ENCODE measurements around the gene LRRC25. TPM values are rescaled to one million over a fixed set of nuclear protein-coding genes. Genes with fewer than 3 reads are reported as not detected.
"Not testable (repeated sequence)": the region's sequence is repeated elsewhere in the genome, so short reads cannot be mapped to it uniquely, and the experiment has no call there.

The LRRC25 gene
- total RNA-seq, 1 donor from 2014 or later, result not detected

DNA sequence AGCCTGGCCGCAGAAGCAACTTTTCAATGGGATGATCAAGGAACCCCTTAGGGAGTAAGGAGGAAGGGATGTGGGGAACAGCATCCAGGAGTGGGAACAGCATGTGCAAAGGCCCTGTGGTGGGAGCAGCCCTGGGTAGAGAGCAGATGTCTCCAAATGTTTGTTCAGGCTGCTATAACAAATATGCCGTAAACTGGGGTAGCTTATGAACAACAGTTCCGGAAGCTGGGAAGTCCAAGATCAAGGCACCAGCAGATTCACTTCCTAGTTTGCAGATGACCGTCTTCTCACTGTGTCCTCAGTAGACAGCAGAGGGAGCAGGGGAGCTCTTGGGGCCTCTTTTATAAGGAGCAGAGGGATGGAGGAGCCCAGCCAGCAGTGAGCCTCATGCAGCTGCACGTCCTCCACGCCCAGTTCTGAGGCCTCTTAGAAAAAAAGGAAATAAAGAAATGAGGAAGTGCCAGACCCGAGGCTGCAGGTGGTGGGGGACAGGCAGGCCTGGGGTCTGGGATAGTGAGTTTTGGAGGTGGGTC is 4.2 kb upstream of the LRRC25 start:
- peak; percentile 62 for DNase-seq

DNA sequence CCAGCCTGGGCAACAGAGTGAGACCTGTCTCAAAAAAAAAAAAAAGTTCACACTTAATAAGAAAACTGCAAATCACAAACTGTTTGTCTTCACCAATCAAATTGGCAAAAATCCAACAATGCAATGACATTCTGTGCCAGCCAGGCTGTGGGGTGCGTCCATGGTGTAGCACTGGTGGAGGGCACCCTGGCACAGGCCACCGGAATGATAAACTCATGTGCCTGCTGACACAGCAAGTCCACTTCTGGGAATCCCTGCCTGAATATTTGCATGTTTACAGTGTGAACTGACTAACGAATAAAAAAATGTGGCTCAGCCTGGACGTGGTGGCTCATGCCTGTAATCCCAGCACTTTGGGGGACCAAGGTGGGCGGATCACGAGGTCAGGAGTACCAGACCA is 1.6 kb upstream of the LRRC25 start:
- no peak for DNase-seq

DNA sequence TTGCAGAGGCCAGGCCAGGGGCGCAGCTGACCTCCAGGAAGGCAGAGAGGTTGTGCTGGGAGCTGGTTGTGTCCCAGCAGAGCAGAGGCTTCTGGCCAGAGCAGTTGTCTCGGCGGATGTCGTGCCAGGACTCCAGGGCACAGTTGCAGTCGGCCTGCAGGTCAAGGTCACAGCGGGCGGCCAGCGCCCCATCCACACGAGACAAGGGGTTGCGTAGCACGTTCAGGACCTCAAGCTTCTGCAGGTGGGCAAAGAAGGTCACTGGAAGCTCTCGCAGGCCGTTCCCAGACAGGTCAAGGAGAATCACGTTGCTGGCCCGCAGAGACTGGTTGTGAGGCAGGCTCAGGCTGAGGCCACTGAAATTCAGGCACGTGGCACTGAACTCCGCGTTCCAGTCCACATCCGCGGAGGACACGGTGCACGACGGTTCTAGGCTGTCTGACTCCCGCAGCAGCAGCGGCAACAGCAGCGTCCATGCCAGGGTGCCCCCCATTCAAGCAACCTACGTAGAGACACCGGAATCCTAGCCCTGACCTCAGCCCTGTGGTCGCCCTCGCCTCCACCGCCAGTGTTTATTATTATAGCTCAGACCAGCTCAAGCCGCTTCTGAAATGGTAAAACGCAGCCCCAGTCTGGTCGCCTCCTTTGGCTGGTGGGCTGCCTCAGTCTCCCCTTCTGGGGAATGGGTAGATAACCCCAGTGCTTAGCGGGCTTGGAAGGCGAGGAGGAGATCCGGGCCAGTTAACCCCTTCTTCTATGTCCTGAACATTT is 766 bp downstream of the LRRC25 start:
- DNase-seq, result no peak

DNA sequence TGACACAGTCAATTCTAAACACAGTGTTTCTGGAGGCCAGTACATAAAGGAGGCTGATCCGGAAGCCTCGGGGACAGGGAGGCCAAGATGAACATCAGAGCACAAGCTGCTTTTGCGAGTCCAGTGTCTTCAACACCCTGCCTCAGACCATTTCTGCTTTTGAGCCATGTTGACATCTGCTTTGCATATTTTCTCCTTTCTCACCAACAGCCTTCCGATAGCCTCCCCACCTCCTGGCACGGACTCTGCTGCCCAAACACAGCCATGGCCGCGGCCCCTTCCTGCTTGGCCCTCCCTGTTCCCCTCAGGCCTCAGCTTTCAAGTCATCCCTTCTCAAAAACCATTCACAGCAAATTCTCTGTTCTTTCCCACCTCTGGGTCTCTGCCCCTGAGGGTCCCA is 3.6 kb downstream of the LRRC25 start:
- DNase-seq, result no peak

DNA sequence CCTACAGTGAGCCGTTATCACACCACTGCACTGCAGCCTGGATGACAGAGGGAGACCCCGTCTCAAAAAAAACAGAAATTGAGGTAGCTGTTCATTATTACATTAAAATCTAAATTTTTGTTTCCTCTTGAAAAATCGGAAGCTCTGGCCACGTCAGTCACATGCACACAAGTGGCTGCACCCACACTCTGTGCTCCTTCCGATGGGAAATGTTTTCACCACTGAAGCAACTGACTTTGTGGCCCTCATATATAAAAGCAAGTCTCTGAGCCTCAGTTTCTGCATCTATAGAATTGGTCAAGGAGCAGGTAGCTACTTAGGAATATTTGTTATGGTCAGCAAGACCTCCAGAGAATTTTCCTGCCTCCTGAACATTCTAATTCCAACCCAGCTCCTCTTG is 4.5 kb downstream of the LRRC25 start:
- DNase-seq, result no peak

DNA sequence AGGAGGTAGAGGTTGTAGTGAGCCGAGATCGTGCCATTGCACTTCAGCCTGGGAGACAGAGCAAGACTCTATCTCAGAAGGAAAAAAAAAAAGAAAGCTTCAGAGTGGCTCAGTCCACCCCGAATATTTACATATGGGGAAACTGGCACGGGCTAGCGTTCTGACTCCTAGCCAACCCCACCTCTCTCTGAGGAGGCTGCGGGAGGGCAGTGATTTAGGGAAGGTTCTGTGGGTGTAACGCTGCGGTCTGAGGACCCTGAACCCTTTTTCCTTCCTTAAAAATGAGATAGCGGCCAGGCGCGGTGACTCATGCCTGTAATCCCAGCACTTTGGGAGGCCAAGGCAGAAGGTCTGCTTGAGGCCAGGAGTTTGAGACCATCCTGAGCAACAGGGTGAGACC is 5.0 kb downstream of the LRRC25 start:
- DNase-seq, result no peak

DNA sequence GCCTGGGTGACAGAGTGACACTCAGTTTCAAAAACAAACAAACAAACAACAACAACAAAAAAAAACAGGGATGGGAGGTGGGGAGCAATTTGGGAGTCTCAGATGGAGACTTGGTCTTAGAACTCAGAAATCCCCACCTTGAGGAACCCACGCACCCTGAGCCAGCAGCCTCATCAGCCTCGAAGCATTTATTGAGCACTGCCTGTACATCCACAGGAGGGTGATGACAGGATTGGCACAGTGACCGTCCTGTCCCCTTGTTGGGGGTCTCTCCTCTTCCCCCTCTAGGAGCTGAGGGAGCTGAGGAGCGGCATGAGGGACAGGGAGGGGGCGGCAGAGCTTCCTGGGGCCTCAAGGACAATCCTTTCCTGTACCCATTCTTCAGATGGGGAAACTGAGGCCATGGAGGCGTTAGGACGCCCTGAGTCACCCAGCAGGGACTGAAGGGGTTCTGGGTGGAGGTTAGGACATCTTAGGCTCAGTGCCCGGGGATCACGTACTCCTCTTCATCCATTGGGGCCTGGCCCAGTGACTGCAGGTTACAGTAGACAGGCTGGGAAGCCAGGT is 5.8 kb downstream of the LRRC25 start:
- no peak for DNase-seq

DNA sequence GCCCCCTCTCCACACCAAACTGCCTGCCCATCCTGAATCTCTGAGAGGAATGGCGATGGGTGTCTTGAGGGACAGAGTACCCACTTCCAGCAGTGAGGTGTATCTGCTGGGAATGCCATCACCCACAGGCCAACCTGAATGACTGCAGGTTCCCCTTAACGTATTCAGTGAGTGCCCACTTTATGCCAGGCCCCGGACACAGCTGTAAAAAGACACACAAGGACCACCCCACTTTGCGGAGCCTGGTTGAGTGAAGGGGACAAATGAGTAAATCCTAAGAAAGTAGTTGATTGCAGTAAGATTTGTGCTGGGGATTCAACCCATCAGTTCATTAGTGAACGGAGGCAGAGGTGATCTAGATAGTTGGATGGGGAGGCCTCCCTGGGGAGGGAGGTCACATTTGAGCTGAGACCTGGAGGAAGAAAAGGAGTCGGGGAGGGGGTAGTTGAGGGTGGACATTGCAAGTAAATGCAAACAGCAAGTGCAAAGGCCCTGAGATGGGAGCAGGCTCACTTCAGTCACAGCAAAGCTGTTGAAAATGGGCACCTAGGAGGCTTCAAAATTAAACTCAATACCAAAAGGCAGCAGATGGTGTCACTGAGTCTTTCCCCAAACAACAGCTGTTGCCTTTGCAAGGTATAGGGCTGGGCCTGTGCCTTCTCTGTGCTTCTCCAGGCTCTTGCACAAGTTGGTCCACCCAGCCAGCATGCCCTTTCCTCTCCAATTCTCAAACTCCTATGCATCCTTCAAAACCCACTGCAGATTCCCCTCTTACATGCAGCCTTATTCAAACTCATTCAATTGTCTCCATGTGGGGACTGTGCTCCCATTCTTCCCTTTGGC is 7.1 kb downstream of the LRRC25 start:
- DNase-seq, result peak; percentile 34

DNA sequence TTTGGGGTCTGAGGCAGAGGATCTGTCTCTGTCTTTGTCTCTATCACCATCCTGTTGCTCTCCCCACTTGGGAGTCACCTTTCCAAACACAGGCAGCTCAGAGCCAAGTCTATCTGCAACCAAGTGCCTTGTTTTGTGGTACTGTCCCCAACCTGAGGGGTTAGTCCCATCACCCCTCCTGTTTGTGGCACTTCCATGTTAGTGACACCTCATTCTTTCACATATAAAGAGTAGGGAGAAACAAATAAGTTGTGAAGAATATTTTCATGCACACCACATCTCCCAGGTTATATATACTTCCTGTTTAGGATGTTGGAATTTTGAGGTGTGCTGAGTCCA is 7.7 kb downstream of the LRRC25 start:
- no peak for DNase-seq

DNA sequence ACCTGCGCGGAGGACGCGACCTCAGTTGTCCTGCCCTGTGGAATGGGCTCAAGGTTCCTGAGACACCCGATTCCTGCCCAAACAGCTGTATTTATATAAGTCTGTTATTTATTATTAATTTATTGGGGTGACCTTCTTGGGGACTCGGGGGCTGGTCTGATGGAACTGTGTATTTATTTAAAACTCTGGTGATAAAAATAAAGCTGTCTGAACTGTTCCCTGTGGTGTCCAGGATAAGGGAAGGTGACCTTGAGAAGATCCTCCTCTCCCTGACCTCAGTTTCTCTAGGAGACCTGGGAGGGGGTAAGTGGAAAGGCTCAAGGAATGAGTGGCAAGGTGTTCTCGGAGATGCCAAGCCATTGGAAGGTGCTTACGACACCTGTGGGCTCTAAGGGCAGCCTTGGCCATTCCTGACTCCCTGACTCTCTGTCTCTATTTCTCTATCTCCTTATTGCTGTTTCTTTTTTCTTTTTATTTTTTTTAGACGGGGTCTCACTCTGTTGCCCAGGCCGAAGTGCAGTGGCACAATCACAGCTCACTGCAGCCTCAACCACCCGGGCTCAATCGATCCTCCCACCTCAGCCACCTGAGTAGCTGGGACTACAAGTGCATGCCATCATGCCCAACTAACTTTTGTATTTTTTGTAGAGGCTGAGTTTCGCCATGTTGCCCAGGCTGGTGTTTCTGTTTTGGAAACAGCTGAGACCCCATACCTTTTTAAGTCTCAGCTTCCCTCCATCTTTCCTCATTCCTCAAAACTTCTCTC is 8.3 kb downstream of the LRRC25 start:
- DNase-seq, result no peak

DNA sequence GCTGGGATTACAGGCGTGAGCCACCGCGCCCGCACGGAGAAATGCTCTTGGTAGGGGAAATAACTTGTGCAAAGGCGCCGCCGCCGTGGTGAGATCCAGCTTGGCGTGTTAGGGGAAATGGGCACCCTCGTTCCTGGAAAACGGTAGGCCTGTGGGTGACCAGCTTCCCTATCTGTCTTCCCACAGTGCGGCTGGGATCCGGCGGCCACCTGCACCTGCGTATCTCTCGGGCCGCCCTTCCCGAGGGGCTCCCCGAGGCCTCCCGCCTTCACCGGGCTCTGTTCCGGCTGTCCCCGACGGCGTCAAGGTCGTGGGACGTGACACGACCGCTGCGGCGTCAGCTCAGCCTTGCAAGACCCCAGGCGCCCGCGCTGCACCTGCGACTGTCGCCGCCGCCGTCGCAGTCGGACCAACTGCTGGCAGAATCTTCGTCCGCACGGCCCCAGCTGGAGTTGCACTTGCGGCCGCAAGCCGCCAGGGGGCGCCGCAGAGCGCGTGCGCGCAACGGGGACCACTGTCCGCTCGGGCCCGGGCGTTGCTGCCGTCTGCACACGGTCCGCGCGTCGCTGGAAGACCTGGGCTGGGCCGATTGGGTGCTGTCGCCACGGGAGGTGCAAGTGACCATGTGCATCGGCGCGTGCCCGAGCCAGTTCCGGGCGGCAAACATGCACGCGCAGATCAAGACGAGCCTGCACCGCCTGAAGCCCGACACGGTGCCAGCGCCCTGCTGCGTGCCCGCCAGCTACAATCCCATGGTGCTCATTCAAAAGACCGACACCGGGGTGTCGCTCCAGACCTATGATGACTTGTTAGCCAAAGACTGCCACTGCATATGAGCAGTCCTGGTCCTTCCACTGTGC is 9.1 kb downstream of the LRRC25 start:
- peak; percentile 78 for DNase-seq

DNA sequence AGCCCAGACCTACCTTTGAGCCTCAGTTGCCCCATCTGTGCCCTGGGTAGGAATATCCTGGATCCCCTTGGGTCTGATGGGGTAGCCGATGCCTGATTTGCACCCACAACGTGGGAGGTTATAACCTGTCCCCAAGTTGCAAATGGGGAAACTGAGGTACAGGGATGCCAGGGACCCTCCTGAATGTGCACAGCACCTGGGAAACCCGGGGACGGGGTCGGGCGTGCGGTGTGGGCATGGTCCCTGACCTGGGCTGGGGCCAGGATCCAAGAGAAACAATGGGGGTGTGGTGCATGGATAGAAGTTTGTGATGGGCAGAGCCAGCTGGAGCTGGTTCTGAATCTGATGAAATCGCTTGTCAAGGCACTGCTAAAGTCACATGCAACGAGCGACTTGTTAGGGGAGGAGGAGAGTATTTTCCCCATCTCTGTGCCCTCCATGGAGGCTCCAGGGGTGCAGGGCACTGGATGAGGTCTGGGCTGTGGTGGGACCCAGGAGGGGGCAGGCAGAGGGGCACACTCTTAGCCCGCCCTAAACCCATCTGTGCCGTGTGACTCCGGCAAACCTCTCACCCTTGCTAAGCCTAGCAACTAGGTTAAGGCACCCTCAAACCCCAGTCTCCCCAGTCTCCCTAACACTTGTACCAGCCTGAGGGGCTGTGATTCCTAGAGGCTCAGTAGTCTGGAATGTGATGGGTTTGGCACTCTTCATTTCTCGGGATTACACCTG is 10.7 kb downstream of the LRRC25 start:
- DNase-seq, result peak; percentile 38

DNA sequence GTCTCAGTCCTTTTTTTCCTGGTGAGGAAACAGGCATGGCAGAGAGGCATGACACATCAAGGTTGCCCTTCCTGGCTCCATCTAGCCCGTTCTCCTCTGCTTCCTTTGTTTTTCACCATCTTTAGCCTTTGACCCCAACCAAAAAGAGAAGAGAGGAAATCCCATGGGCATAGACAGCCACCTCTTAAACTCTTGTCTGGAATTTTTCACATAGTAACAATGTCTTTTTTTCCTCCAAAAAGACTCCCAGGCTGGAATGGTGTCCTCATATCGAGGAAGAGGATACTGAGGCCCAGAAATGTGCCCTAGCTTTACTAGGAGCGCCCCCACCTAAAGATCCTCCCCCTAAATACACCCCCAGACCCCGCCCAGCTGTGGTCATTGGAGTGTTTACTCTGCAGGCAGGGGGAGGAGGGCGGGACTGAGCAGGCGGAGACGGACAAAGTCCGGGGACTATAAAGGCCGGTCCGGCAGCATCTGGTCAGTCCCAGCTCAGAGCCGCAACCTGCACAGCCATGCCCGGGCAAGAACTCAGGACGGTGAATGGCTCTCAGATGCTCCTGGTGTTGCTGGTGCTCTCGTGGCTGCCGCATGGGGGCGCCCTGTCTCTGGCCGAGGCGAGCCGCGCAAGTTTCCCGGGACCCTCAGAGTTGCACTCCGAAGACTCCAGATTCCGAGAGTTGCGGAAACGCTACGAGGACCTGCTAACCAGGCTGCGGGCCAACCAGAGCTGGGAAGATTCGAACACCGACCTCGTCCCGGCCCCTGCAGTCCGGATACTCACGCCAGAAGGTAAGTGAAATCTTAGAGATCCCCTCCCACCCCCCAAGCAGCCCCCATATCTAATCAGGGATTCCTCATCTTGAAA is 11.5 kb downstream of the LRRC25 start, which contains the start of gene GDF15:
Gene GDF15, plus strand, starts transcription at position 484 of the 868 bp plus-strand sequence. Its CDS starts 32 bp downstream, at position 516.
- peak; percentile 98 for DNase-seq

DNA sequence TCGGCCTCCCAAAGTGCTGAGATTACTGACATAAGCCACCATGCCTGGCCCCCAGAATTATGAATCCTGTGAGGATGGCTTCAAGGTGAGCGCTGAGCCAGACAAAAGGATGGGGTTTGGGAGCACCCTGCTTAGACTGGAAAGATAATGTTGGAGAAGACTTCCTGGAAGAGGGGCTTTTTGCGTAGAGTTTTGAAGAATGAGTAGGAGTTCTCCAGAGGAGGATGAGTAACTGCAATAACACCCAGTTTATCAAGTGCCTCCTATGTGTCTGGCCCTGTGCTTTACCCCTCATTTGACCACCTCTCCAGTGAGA is 12.1 kb downstream of the LRRC25 start:
- no peak for DNase-seq

DNA sequence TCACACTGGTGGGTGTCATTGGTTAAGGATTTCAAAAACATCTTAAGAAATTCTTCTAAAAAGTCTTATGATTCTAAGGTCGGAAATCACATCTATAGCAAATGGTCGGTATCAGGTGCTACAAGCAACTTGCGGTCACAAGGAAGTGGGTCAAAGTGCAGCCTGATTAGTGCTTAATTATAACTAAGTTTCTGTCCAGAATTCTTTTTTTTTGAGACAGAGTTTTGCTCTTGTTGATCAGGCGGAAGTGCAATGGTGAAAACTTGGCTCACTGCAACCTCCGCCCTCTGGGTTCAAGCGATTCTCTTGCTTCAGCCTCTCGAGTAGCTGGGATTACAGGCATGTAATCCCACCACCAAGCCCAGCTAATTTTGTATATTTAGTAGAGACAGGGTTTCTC is 12.6 kb downstream of the LRRC25 start:
- no peak for DNase-seq

DNA sequence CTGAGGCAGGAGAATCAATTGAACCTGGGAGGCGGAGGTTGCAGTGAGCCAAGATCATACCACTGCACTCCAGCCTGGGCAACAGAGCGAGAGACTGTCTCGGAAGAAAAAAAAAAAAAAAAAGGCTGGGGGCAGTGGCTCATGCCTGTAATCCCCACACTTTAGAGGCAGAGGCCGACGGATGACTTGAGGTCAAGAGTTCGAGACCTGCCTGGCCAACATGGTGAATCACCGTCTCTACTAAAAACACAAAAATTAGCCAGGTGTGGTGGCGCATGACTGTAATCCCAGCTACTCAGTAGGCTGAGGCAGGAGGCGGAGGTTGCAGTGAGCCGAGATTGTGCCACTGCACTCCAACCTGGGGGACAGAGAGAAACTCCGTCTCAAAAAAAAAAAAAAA is 13.8 kb downstream of the LRRC25 start:
- not testable (repeated sequence) for DNase-seq

DNA sequence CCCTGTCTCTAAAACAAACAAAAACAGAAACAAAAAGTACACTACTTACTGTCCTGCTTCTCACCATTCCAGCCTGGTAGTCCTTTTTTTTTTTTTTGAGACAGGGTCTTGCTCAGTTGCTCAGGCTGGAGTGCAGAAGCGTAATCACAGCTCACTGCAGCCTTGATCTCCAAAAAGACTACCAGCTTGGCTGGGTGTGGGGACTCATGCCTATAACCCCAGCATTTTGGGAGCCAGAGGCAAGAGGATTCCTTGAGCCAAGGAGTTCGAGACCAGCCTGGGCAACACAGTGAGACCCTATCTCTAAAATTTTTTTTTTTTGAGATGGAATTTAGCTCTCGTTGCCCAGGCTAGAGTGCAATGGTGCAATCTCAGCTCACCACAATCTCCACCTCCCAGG is 16.6 kb downstream of the LRRC25 start:
- DNase-seq, result no peak

DNA sequence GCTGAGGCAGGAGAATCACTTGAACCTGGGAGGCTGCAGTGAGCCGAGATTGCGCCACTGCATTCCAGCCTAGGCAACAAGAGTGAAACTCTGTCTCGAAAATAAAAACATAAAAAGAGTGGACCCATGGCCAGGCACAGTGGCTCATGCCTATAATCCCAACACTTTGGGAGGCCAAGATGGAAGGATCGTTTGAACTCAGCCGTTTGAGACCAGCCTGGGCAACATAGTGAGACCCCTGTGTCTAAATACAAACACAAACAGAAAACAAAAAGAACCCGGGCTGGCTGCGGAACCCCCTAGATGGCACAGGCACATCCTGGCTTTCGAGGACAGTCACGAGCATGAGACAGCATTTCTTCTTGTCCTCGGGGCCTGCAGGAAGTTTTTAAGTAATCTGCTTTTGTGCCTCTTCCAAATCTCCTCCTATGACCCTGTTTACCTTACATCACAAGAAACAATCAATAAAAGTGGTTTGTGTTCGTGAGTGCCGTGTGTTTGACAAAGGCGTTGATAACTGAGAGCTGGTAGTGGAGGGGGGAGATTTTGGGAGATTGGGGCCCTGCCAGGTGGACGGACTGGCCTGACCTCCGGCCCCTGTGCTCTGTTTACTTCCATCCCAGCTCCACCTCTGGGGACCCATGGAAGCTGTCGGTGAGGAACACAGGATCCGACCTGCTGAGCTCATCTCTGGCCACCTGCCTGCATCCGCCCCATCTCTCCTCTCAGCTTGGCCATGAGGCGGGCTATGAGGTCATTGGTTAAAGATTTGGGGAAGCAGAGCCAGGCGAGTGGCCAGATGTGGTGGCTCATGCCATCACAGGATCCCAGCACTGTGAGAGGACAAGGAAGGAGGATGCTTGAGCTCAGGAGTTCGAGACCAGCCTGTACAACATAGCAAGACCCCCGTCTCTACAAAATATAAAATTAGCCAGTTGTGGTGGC is 17.3 kb downstream of the LRRC25 start:
- peak; percentile 52 for DNase-seq

DNA sequence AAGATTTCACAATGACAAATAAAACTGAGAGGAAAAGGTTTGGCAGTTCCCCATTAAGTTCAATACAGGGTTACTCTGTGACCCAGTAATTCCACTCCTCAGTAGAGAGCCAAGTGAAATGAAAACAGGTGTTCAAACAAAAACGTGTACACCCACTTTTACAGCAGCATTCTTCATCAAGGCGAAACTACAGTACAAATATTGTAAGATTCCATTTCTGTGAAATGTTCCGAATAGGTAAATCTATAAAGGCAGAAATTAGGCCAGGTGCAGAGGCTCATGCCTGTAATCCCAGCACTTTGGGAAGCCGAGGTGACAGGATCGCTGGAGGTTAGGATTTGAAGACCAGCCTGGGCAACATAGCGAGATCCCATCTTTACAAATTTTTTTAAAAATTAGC is 20.4 kb downstream of the LRRC25 start:
- no peak for DNase-seq

Measured in dermis blood vessel endothelial cell (primary cell).